ENCODE measurements around the gene CCDC32.

The CCDC32 gene

DNA sequence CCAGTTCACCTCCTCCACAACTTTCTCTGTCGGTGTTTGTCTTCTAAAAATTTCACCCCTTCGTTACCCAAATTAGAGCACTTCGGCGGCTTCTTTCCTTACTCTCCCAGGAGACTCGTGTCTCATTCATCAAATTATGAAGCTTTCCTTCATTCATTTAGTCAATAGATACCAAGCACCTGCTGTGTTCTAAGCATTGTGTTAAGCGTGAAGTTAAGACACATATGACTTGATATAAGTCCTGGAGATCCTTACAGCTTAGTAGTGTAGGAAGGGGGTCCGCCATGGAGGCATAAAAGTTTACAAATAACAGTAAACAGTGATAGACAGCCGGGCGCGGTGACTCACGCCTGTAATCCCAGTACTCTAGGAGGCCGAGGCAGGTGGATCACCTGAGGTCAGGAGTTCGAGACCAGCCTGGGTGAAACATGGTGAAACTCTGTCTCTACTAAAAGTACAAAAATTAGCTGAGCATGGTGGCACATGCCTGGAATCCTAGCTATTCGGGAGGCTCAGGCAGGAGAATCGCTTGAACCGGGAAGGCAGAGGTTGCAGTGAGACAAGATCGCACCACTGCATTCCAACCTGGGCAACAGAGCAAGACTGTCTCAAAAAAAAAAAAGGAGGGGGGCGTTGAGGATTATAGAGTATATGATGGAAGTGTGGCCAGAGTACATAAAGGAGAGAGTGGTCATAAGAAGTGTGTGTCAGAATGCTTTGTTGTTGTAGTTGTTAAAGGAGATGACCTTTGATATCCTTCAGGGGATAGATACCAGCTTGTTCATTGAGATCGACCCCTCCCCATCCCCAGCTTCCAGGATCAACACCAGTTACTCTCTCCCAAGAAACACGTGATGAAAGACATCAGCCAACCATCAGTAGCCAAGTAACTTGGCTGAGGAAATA lies 744 bp upstream of the CCDC32 start:
- DNase-seq, result peak; percentile 13

DNA sequence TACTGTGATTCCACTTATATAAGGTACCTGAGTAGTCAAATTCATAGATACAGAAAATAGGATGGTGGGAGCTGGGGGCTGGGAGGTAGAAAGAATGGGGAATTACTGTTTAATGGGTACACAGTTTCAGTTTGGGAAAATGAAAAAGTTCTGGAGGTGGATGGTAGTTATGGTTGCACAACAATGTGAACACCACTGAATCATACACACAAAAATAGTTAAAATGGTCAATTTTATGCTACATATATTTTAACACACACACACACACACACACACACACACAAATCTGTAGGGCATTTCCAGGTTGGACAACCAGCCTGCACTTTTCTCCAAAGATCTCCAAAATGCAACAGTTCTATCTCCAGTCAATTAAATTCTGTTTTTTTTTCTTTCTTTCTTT lies 1.4 kb downstream of the CCDC32 start:
- DNase-seq, result no peak

DNA sequence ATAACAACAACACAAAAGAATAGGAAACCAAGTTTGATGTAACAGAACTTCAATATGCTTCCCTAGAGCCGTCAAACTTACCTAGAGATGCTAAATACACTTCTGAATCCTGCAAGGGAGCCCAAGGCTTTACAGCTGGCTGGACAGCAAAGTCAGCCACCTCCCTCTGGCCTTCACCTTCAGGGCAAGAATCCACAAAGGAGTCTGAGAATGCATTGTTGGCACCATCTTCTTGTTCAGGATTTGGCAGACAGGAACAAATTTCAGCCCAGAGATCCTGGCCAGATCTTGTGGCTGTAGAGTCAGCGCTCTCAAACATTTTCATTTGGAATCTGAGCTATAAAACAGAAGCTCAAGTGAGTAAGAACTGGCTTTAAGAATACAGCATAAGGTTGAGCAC lies 2.2 kb downstream of the CCDC32 start:
- no peak for DNase-seq

DNA sequence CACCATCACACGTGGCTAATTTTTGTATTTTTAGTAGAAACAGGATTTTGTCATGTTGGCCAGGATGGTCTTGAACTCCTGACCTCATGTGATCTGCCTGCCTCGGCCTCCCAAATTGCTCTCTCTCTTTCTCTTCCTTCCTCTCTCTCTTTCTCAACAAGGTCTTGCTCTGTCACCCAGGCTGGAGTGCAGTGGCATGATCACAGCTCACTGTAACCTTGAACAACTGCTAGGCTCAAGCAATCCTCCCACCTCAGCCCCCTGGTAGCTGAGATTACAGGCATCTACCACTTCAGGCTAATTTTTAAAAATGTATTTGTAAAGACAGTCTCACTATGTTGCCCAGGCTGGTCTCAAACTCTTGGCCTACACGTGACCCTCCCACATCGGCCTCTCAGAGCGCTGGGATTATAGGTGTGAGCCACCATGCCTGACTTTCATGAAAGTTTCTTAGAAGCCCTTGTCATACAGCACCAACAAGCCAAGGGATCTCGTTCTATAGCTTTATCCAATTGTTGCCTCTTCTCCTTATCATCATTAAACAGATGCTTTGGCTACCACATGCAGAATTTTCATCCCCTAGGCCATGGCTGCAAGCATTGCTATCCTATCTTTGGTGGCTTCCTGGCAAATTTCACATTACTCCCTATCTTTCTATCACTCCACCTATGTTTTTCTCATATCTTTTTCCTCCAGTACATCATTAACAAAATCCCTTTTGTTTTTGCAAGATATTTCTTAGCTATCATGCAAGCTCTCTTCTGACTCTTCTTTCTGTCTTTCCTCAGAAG lies 5.7 kb downstream of the CCDC32 start:
- no peak for DNase-seq

DNA sequence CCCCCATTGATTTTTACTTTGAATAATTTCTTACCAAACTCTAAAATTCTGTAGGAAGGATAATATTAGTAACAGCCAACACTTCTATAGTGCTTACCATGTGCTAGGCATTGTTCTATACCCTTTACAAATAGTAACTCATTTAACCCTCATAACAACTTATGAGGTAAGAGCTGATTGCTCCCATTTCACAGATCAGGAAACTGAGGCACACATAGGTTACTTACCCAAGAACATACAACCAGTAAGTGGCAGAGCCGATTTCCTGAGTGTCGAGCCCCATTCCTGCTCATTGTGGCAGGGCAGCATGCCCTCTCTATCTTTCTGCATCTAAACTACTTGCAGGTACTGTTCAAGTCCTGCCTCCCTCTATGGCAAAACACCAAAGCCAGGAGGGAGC lies 9.0 kb downstream of the CCDC32 start:
- no peak for DNase-seq

DNA sequence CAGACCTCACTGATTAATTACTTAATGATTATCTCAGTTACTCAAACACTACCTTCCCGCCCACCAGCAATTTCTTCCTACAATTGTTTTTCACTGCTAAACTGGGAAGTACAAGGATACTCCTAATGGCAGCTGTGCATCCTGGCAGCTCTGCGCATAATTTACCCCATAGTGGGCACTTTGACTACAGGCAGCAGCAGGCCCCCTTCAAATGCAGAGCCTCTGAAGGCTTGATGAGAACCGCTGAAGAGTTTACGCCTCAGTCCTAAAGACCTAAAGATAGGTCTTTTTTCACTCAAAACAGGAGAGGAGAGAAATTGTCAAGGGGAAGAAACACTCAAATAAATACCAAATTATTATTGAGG lies 10.7 kb downstream of the CCDC32 start:
- no peak for DNase-seq

DNA sequence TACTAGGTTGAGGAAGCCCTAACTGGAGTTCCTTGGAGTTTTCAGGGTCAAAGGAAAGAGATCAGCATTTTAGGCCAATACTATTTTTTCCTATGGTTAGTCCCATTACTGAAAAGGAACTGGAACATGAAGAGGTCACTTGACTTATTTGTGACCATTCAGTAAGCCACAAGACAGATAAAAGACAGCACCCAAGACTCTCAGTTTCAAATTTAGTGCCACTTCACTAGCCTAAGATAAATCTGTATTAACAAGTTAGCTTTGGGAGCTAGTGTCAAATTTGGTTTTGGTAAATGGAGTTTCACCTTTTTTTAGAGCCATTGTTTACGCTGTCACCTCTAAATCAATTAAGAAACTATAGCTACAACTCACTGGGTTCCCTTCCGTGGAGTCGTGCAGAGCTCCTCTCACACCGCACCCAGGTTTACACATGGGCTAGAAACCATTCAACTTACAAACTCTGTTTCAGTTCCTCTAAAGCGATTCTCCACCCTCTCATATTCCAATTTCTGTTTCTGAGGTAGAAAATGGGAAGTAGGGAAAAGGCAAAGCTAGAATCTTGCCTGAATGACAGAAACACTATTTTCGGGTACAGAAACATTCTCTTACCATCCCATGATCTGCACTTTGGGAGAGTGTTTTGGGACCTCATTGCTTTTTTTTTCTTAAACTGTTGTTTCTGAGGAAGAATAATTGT lies 14.4 kb downstream of the CCDC32 start:
- no peak for DNase-seq

DNA sequence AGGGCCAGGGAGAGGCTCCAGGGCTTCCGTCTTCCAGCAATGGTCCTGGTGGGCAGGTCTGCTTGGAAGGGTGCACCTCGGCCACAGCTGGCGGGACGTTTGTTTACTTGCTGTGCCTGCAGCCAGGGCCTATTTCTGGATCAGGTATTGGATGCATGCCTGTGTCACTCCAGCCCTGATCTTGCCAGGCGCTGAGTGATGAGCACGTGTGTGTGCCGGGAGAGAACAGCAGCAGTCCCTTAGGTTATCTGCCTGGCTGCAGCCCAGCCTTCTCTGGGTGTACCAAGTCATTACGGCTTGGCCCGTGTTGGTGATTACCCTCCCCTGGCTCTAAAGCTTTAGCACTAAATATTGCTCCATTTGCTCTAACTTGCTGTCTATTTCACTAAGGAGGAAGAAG lies 14.9 kb downstream of the CCDC32 start:
- no peak for DNase-seq

DNA sequence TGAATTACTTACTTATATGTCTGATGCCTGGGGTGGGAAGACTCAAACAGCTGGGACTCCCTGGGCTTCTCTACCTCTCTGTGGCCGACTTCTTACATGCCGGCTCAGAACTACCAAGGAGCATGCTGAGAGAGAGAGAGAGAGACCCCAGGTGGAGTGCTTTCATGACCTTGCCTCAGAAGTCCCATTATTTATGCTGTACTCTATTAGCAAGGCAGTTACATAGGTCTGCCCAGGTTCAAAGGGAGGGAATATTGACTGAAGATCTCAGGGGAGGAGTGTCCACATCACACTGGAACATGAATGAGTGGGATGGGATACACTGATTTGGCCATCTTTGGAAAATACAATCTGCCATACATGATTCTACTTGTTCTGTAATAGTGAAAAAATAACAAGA lies 16.2 kb downstream of the CCDC32 start:
- no peak for DNase-seq

DNA sequence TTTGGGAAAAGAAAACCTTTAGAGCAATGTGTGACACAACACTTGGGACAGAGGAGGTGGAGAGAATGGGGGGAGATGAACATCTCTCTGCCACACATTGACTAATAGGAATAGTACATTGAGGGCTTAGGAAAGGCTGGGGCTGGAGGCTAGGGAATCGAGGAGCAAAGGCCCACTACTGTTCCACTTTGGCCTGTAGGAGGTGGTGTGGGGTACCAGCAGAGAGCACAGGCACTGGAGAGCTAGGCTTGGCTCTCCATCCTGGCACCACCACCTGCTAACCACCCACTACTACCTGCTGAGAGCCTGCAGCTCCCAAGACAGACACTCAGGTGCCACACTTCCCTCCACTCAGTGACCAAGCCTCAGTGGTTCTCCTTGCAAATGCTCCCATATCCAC lies 19.4 kb downstream of the CCDC32 start:
- no peak for DNase-seq

DNA sequence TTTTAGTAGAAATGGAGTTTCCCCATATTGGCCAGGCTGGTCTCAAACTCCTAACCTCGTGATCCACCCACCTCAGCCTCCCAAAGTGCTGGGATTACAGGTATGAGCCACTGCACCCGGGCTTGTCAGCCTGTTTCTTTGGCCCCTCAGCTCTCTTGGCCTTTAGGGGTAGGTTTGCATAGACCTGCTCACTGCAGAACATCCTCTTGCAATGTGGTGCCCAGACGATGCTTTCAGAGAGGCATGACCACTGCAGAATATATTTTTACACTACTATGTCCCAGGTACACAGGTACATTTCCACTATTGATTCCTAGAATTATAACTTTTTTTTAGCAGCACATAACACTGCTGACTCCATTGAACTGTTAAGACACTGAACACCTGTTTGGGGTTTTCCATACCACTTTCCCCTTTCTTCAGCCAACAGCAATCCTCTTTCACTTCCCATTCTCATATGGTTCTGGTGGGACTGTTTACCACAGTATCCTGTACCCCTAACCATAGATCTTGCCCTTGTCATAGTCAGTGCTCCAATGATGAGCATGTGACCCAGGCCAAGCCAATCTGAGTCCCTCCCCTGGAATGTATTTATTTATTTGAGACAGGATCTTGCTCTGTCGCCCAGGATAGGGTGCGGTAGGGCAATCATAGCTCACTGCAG lies 21.1 kb downstream of the CCDC32 start:
- no peak for DNase-seq

DNA sequence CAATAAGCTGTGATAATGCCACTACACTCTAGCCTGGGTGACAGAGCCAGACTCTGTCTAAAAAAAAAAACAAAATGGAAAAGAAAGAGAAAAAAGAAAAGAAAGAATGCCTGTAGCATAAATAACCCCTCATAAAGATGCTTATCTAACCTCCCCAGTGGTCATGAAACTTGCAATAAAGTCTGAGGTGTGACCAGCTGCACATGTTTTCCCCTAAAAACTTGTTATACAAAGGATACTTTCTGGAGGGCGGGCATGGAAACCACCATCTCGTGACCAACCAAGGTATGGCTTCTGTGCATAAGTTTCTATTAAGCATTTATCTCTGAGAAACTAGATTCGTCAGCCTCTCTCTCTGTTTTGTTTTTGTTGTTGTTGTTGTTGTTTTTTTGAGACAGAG lies 21.8 kb downstream of the CCDC32 start:
- no peak for DNase-seq

DNA sequence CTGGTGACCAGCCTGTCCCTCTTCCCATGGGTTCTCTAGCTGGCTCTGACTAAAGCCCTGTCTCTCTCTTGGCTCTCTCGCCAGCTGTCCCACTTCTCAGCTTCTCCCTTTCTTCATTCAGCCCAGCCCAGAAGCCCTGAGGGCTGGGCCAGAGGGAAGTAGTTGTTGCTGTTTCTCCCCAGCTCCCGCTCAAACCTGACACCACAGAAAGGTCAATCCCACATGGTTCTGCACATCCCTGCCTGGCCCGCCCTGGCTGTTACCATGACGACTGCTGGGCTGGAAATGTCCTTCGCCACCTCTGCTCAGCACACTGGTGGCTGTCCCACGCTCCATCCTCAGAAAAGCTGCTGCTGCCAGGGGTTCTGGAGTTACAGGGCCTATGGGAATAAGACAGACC lies 25.9 kb downstream of the CCDC32 start:
- no peak for DNase-seq

DNA sequence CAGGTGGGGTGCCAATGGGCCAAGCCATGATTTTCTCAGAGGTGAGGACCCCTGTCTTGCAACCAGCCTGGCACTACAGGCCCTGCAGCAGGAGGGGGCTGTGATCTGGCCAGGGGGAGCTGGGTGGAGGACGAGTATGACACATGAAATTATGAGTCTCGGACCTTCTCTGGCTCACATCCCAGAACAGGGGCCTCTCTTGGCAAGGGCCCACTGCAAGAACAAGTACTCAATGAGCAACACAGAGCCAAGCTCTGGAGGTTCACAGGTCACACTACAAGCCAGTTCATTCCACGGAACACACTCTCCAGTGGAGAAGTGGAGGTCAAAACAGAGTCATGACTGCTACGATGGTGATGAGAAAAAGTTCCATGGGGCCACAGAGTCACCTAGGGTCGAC lies 28.3 kb downstream of the CCDC32 start:
- DNase-seq, result no peak

DNA sequence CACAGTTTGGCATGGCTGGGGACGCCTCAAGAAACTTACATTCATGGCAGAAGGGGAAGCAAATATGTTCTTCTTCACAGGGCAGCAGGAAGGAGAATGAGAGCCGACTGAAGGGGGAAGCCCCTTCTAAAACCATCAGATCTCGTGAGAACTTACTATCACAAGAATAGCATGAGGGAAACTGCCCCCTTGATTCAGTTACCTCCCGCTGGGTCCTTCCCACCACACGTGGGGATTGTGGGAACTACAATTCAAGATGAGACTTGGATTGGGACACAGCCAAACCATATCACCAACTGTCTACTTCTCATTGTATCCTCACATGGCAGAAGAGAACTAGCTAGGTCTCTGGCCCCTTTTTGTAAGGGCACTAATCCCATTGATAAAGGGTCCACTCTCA lies 30.5 kb downstream of the CCDC32 start:
- DNase-seq, result no peak

DNA sequence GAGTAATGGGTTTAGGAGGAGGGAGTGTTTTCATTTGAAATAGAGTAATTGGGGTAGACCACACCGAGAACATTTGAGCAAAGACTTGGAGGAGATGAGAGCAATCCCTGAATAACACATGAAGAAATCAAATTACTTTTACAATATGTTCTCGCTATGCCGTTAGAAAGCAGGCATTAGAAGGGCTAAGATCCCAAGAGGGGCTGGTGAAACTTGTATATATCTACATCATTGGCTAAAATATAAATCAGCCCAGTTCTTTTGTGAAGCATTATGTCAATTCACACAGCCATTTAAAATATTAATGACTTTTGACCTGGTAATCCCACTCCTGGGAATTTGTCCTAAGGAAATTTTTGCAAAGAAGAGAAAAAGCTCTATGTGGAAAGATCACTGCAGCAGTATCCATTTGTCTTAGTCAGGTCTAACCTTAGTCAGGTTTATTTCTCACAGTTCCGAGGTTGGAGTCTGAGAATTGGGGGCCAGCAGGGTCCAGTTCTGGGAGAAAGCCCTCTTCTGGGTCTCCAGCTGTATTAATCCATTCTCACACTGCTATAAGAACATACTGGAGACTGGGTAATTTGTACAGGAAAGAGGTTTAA lies 31.0 kb downstream of the CCDC32 start:
- no peak for DNase-seq

DNA sequence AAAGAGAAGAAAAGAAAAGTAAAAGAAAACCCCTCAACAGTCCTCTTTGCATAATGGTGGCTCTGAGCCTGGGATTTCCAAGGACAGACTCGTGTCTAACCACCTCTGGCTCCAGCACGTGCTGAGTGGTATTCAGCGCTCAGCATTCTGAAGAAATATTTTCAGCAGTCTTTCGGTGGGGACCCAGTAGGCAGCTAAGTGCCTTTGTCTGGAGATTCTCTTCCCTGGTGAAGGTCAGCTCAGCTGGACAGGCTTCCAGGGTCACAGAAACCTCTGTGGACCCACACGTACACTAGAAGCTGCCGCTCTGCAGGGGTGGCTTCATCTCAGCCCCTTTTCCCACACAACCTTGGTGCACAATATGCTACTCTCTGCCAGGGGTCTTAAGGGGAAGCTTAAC lies 36.0 kb downstream of the CCDC32 start:
- DNase-seq, result no peak

DNA sequence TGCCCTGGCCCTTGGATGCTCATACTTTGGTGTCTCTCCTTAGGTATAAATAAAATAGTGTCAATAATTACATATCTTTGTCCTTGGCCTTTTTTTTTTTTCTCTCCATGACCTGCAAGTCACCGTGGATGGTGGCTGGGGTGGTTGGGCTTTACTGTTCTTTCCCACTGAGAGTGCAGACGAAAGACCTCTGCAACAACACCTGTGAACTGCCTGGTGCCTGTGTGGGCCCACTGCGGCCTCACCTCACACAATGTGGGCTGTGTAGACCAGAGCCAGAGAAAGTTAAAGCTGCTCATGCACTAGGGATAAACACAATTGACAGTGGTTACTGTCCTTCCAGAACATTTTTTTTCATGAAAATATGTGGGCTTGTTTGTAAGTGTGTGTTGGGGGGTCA lies 39.0 kb downstream of the CCDC32 start:
- DNase-seq, result no peak

DNA sequence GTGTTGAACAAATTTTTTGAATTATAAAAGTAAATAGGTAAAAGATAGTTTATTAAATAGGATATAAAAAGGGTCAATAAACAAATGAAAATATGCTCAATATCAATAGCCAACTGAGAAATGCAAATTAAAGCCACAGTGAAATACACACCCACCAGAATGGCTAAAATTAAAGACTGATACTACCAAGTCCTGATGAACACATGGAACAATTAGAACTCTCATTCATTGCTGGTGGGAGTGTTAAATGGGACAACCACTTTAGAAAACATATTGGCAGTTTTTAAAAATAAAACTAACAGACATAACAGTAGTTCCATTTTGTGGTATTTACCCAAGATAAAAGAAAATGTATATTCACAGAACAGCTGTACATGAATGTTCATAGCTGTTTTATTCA lies 41.2 kb downstream of the CCDC32 start:
- no peak for DNase-seq

DNA sequence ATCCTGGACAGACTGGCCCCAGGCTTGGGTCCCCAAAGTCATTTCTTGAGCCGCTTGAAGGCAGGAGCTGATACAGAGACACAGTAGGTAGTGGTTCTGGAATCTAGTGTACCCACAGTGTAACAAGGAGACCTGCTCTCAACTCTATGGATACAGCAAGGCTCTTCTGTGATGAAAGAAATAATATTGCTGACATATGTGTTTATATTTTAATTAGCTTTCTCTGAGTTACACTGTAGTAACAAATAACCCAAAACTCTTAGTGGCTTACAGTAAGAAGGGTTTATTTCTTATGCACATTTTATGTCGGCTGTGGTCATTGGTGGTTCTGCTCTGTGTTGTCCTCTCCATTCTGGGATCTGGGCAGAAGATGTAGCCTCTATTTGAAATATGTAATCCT lies 48.5 kb downstream of the CCDC32 start:
- no peak for DNase-seq

DNA sequence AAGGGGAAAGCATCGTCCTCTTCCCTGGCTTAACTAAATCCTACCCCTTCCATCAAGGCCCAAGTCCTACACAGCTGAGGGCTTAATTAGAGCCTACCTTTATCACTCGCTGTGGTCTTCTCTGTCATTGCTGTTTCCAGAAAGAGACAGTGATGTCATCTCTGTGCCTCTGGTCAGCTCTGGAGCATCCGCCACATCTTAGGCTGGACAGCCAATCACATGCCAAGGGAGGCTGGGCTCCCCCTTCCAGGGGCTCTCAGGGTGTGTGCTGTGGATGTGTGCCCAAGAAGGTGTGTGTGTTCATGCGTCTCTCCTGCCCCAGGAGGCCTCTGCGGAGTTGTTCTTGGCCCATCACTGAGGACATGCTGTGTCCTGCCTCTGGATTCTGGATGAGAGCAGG lies 51.2 kb downstream of the CCDC32 start:
- DNase-seq, result no peak

DNA sequence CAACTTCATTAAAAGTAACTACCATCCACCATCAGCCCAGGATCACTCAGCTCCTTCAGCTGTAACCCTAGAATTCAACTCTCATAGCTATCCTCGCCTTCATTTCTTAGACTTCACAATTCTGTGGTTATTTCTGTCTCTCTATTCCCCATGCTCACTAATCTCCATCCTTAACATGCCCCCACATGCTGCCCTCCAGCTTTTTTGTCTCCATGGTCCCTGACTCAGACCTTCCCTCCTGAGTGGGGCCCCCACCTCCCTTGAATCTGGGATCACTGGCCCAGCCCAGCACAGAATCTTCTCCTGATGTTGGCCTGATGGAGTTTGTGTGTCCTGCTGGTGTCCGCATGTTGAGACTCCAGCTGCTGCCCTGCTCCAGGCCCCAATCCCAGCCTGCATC lies 52.4 kb downstream of the CCDC32 start:
- no peak for DNase-seq
